ENCODE measurements around the gene MCF2L.
"Not testable (repeated sequence)": the region's sequence is repeated elsewhere in the genome, so short reads cannot be mapped to it uniquely, and the experiment has no call there.

Gene MCF2L

GRCh38 chr13:112968910-112969691 is at the start of gene MCF2L:
Gene MCF2L (plus strand): TSS chr13:112969214. CDS start chr13:112969380, 166 bp downstream.
- peak; percentile 76 for DNase-seq (ENCODE audit: low spot score)

- DNase-seq (ENCODE audit: low spot score) = no peak
Observed at GRCh38 chr13:112923962-112924361, 45.1 kb upstream of the MCF2L start.

- no peak for DNase-seq (ENCODE audit: low spot score)
Observed at GRCh38 chr13:112924365-112924764, 44.6 kb upstream of the MCF2L start.

GRCh38 chr13:112926003-112926402 is 43.0 kb upstream of the MCF2L start:
- no peak for DNase-seq (ENCODE audit: low spot score)

GRCh38 chr13:112926993-112927392 is 42.0 kb upstream of the MCF2L start:
- no peak for DNase-seq (ENCODE audit: low spot score)

- DNase-seq (ENCODE audit: low spot score) = no peak
Observed at GRCh38 chr13:112928020-112928971, 40.7 kb upstream of the MCF2L start.

GRCh38 chr13:112928972-112929782 is 39.8 kb upstream of the MCF2L start:
- peak; percentile 66 for DNase-seq (ENCODE audit: low spot score)

GRCh38 chr13:112929783-112930055 is 39.3 kb upstream of the MCF2L start:
- no peak for DNase-seq (ENCODE audit: low spot score)

- no peak for DNase-seq (ENCODE audit: low spot score)
Observed at GRCh38 chr13:112930192-112930591, 38.8 kb upstream of the MCF2L start.

GRCh38 chr13:112931028-112931934 is 37.7 kb upstream of the MCF2L start:
- peak; percentile 85 for DNase-seq (ENCODE audit: low spot score)

- DNase-seq (ENCODE audit: low spot score) = no peak
Observed at GRCh38 chr13:112932971-112933370, 36.0 kb upstream of the MCF2L start.

GRCh38 chr13:112933649-112934048 is 35.4 kb upstream of the MCF2L start:
- no peak for DNase-seq (ENCODE audit: low spot score)

GRCh38 chr13:112934078-112934477 is 34.9 kb upstream of the MCF2L start:
- DNase-seq (ENCODE audit: low spot score) = no peak

- no peak for DNase-seq (ENCODE audit: low spot score)
Observed at GRCh38 chr13:112938680-112939079, 30.3 kb upstream of the MCF2L start.

GRCh38 chr13:112940236-112940635 is 28.8 kb upstream of the MCF2L start:
- no peak for DNase-seq (ENCODE audit: low spot score)

GRCh38 chr13:112941349-112941748 is 27.7 kb upstream of the MCF2L start:
- no peak for DNase-seq (ENCODE audit: low spot score)

- DNase-seq (ENCODE audit: low spot score) = not testable (repeated sequence)
Observed at GRCh38 chr13:112941765-112942164, 27.2 kb upstream of the MCF2L start.

GRCh38 chr13:112942689-112943308 is 26.2 kb upstream of the MCF2L start:
- peak; percentile 96 for DNase-seq (ENCODE audit: low spot score)

- DNase-seq (ENCODE audit: low spot score) = peak; percentile 48
Observed at GRCh38 chr13:112943309-112944125, 25.5 kb upstream of the MCF2L start.

GRCh38 chr13:112947796-112948195 is 21.2 kb upstream of the MCF2L start:
- DNase-seq (ENCODE audit: low spot score) = no peak
